SK-N-SH (cell line): ENCODE results near the gene TASP1. TPM values are rescaled to one million over a fixed set of nuclear protein-coding genes. Genes with fewer than 3 reads are reported as not detected.

Experiments used
- CTCF ChIA-PET: fragments of 300-600, 350-600 bp; formaldehyde crosslinking; extraction: SDS; loops from one replicate; lab custom pipeline; 2021; lab: Yijun Ruan, JAX
- POLR2A ChIA-PET: fragments of 350-600 bp; sonication (Branson Sonifier 250); formaldehyde crosslinking; extraction: SDS; loops from one replicate; lab custom pipeline; 2020; ENCODE audit warnings: antibody characterized with exemption, inconsistent platforms; lab: Yijun Ruan, JAX
- DNase-seq: peaks from one replicate; pipeline ENCODE4 v3.0.0; 2012
- H2AFZ ChIP-seq: fragments of 200-600 bp; sonication (generic); 2 replicates; pipeline ENCODE4 v1.8.1; 2016; ENCODE audit warnings: antibody characterized with exemption, mild to moderate bottlenecking, low read depth
- H3F3A ChIP-seq: fragments of 200-600 bp; sonication (generic); replicated peaks from 2 replicates; pipeline ENCODE3; 2016; ENCODE audit warnings: antibody characterized with exemption, mild to moderate bottlenecking; ENCODE audit not compliant: insufficient read depth
- H3K27ac ChIP-seq, 2 experiments: fragments of 200-500 bp in 1 of 2; fragments of 200-600 bp in 1 of 2; sonication (Bioruptor generic) in 1 of 2; sonication (generic), shearing (Covaris generic) in 1 of 2; 2 replicates each; pipeline versions ENCODE4 v1.5.1 to v1.6.1; 2014 to 2016; ENCODE audit warnings: low read depth in 2 of 2, inconsistent platforms in 1 of 2, low read length in 1 of 2, mild to moderate bottlenecking in 1 of 2, mixed read lengths in 1 of 2
- H3K27me3 ChIP-seq: fragments of 200-600 bp; sonication (generic), shearing (Covaris generic); 2 replicates; pipeline ENCODE4 v1.6.1; 2016; ENCODE audit warnings: mixed run types; ENCODE audit not compliant: insufficient read depth
- H3K36me3 ChIP-seq, 2 experiments: fragments of 200-500 bp in 1 of 2; fragments of 200-600 bp in 1 of 2; sonication (Bioruptor generic) in 1 of 2; sonication (generic) in 1 of 2; replicated peaks in 1 of 2; 2 replicates each; pipeline versions ENCODE3 to v1.5.1; 2014 to 2016; ENCODE audit warnings: low read length in 1 of 2, mild to moderate bottlenecking in 1 of 2; ENCODE audit not compliant: insufficient read depth in 2 of 2, control insufficient read depth in 1 of 2
- H3K4me1 ChIP-seq, 2 experiments: fragments of 200-500 bp in 1 of 2; fragments of 200-600 bp in 1 of 2; sonication (Bioruptor generic) in 1 of 2; sonication (generic), shearing (Covaris generic) in 1 of 2; 2 replicates each; pipeline versions ENCODE4 v1.5.1 to v1.6.1; 2014 to 2016; ENCODE audit warnings: low read depth in 1 of 2, low read length in 1 of 2, mixed run types in 1 of 2; ENCODE audit not compliant: insufficient read depth in 2 of 2, control insufficient read depth in 1 of 2
- H3K4me2 ChIP-seq: fragments of 200-600 bp; sonication (generic), shearing (Covaris generic); 2 replicates; pipeline ENCODE4 v1.6.1; 2017; ENCODE audit warnings: mixed run types
- H3K4me3 ChIP-seq, 2 experiments: fragments of 200-500 bp in 1 of 2; fragments of 200-600 bp in 1 of 2; sonication (Bioruptor generic) in 1 of 2; sonication (generic), shearing (Covaris generic) in 1 of 2; 2 replicates each; pipeline versions ENCODE4 v1.5.1 to v1.8.1; 2014 to 2016; ENCODE audit warnings: low read depth in 2 of 2, inconsistent platforms in 1 of 2, low read length in 1 of 2, mild to moderate bottlenecking in 1 of 2, mixed read lengths in 1 of 2, moderate library complexity in 1 of 2
- H3K79me2 ChIP-seq: fragments of 200-600 bp; sonication (generic); 2 replicates; pipeline ENCODE4 v1.8.1; 2017; ENCODE audit warnings: mild to moderate bottlenecking; ENCODE audit not compliant: insufficient read depth
- H3K9ac ChIP-seq: fragments of 200-600 bp; sonication (generic); 2 replicates; pipeline ENCODE4 v1.6.1; 2017; ENCODE audit warnings: mixed run types
- H3K9me2 ChIP-seq: fragments of 200-600 bp; sonication (generic); 2 replicates; pipeline ENCODE4 v1.6.1; 2017; ENCODE audit warnings: mixed run types
- H3K9me3 ChIP-seq: fragments of 200-600 bp; sonication (generic); 2 replicates; pipeline ENCODE4 v1.6.1; 2017; ENCODE audit warnings: mixed run types, mild to moderate bottlenecking, moderate library complexity
- H4K20me1 ChIP-seq: fragments of 200-600 bp; sonication (generic); 2 replicates; pipeline ENCODE4 v1.6.1; 2017; ENCODE audit warnings: mild to moderate bottlenecking, mixed run types; ENCODE audit not compliant: insufficient read depth
- EP300 ChIP-seq, 2 experiments: IDR thresholded peaks; 2 replicates each; pipeline versions ENCODE4 v1.4.0 to v1.6.1; 2012; ENCODE audit warnings: borderline replicate concordance in 1 of 2, low read depth in 1 of 2, low read length in 1 of 2
- FOXJ3 ChIP-seq: sonication (generic); formaldehyde crosslinking; IDR thresholded peaks from 2 replicates; pipeline ENCODE4 v1.5.1; 2020; ENCODE audit warnings: mild to moderate bottlenecking, missing genetic modification reagents
- FOXM1 ChIP-seq: IDR thresholded peaks from 2 replicates; pipeline ENCODE4 v1.4.0; 2012; ENCODE audit warnings: low read depth, mild to moderate bottlenecking
- MEF2A ChIP-seq: IDR thresholded peaks from 2 replicates; pipeline ENCODE4 v1.4.0; 2012; ENCODE audit warnings: low read depth, borderline replicate concordance
- RCOR1 ChIP-seq: fragments of 150-350 bp; IDR thresholded peaks from 2 replicates; pipeline ENCODE4 v1.6.1; 2017; ENCODE audit warnings: antibody characterized with exemption, low read length
- RFX5 ChIP-seq: IDR thresholded peaks from 2 replicates; pipeline ENCODE4 v1.6.1; 2012; ENCODE audit warnings: mild to moderate bottlenecking, improper control_type of control experiment, low read length
- RXRA ChIP-seq: IDR thresholded peaks from 2 replicates; pipeline ENCODE4 v1.4.0; 2012; ENCODE audit warnings: low read depth, mild to moderate bottlenecking, borderline replicate concordance
- SMC3 ChIP-seq: IDR thresholded peaks from 2 replicates; pipeline ENCODE4 v1.6.1; 2012; ENCODE audit warnings: low read depth, low read length, improper control_type of control experiment
- TAF1 ChIP-seq: IDR thresholded peaks from 2 replicates; pipeline ENCODE4 v1.6.1; 2012; ENCODE audit warnings: low read depth, mild to moderate bottlenecking, low read length, moderate library complexity, borderline replicate concordance
- TEAD4 ChIP-seq: IDR thresholded peaks from 2 replicates; pipeline ENCODE4 v1.4.0; 2012; ENCODE audit warnings: mild to moderate bottlenecking, borderline replicate concordance; ENCODE audit not compliant: insufficient read depth
- YY1 ChIP-seq: IDR thresholded peaks from 2 replicates; pipeline ENCODE4 v1.4.0; 2012; ENCODE audit warnings: low read depth, mild to moderate bottlenecking
- WGBS: methylation state at CpG from one replicate; pipeline ENCODE4 v1.1.6; 2017; ENCODE audit warnings: low lambda C conversion rate; 5-methylcytosine and 5-hydroxymethylcytosine counted together
- polyA plus RNA-seq, 3 experiments: library from polyadenylated mRNA; depleted of rRNA; stranded (reverse); fragments of >200 nt; gene quantifications; 2 replicates each; pipeline ENCODE4 v1.2.3, GENCODE V29; 2012
- TF ChIP-seq, protein P1 (sequence below): IDR thresholded peaks from 2 replicates; pipeline ENCODE4; 2012
- TF ChIP-seq, protein P2 (sequence below): IDR thresholded peaks from 2 replicates; pipeline ENCODE4 v1.6.1; 2012; ENCODE audit warnings: mild to moderate bottlenecking, low read depth, low read length, moderate library complexity
- TF ChIP-seq, protein P3 (sequence below): IDR thresholded peaks from 2 replicates; pipeline ENCODE4 v1.4.0; 2012; ENCODE audit warnings: low read depth, borderline replicate concordance

TASP1 gene
- polyA plus RNA-seq, 1 of the 3 experiments (the other 2 are of a cell fraction), result 5.9 TPM

DNA sequence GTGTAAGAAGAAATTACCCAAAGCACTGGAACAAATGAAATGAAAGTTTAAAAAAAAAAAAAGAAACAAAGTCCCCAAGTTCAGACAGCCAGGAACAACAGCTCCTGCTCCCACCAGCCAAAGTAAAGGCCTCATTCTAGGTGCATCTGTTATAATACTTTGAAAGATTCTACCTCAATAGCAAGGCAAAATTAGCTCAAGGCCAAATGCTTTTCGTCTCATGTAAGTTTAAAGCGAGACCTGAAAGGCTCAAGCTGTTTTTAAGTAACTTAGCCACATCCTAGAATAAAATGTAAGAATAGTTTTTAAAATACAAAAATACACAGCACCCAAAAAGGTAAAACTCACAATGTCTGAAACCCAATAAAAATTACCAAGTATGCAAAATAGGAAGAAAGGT lies 64.7 kb downstream of the TASP1 start:
- Histone ChIP-seq H3K9ac (no peak overlapping the region), H3K9me2 (no peaks in the 10 kb centered on the region), H3K4me2 (no peak overlapping the region), H2AFZ (no peak overlapping the region), H3K4me3 (no peak overlapping the region), H4K20me1 (no peaks in the 10 kb centered on the region), H3K36me3 (peaks cover 7 to 16% of the 10 kb centered on the region in 2 experiments), H3K9me3 (no peaks in the 10 kb centered on the region; the same call in none of the 2 replicates), H3K27ac (no peak overlapping the region), H3K27me3 (no peaks in the 10 kb centered on the region), H3F3A (no peaks in the 10 kb centered on the region), H3K79me2 (no peaks in the 10 kb centered on the region), H3K4me1 (no peaks in the 10 kb centered on the region)
- ChIA-PET CTCF (interaction anchor here (0.5 to 1.5 kb wide), 2 partner anchors 28 to 352 kb away, joined by 3 to 9 read pairs; no protein-coding TSS in a partner anchor), POLR2A (no interaction called here)
- no peak for DNase-seq
- WGBS, result 90% methylated on average over 2 of the region's 2 CpGs
- TF ChIP-seq YY1 (no peak), SMC3 (no peak), EP300 (IDR thresholded peaks at IDR 0.05; ENCODE audit: borderline replicate concordance in 1 of 2, low read depth in 1 of 2, low read length in 1 of 2) (no peak), FOXJ3 (CRISPR knock-in tag) (no peak), MEF2A (no peak), TEAD4 (no peak)
- TF ChIP-seq, protein P1, sequence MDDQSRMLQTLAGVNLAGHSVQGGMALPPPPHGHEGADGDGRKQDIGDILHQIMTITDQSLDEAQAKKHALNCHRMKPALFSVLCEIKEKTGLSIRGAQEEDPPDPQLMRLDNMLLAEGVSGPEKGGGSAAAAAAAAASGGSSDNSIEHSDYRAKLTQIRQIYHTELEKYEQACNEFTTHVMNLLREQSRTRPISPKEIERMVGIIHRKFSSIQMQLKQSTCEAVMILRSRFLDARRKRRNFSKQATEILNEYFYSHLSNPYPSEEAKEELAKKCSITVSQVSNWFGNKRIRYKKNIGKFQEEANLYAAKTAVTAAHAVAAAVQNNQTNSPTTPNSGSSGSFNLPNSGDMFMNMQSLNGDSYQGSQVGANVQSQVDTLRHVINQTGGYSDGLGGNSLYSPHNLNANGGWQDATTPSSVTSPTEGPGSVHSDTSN, result no peak

DNA sequence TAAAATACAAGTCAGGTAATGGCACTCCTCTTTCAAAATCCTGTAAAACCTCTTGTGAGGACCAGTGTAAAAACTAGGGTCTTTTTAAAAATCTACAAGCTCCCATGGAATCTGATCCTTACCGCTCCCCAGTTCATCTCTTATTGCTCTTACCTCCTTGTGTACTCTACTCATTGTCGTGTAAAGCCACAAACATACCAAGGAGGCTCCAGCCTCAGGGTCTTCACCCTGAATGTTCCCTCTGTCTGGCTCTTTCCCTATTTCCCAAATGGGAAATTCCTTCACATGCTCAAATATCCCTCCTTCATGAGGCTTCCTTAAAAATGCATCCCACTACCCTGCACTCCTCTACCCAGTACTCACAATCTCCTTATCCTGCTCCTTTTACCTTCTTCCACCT lies 67.1 kb downstream of the TASP1 start:
- Histone ChIP-seq H3K79me2 (no peaks in the 10 kb centered on the region), H3K27ac (no peak overlapping the region), H3K36me3 (peaks cover 9 to 23% of the 10 kb centered on the region in 2 experiments), H4K20me1 (no peaks in the 10 kb centered on the region), H3K9me2 (no peaks in the 10 kb centered on the region), H3K4me3 (no peak overlapping the region), H3F3A (no peaks in the 10 kb centered on the region), H3K27me3 (no peaks in the 10 kb centered on the region), H2AFZ (no peak overlapping the region), H3K4me2 (no peak overlapping the region), H3K4me1 (no peaks in the 10 kb centered on the region), H3K9me3 (no peaks in the 10 kb centered on the region; the same call in 1 of the 2 replicates), H3K9ac (no peak overlapping the region)
- TF ChIP-seq RFX5 (no peak), RXRA (no peak), YY1 (no peak), FOXM1 (no peak), RCOR1 (no peak), TAF1 (no peak)
- TF ChIP-seq, protein P2, sequence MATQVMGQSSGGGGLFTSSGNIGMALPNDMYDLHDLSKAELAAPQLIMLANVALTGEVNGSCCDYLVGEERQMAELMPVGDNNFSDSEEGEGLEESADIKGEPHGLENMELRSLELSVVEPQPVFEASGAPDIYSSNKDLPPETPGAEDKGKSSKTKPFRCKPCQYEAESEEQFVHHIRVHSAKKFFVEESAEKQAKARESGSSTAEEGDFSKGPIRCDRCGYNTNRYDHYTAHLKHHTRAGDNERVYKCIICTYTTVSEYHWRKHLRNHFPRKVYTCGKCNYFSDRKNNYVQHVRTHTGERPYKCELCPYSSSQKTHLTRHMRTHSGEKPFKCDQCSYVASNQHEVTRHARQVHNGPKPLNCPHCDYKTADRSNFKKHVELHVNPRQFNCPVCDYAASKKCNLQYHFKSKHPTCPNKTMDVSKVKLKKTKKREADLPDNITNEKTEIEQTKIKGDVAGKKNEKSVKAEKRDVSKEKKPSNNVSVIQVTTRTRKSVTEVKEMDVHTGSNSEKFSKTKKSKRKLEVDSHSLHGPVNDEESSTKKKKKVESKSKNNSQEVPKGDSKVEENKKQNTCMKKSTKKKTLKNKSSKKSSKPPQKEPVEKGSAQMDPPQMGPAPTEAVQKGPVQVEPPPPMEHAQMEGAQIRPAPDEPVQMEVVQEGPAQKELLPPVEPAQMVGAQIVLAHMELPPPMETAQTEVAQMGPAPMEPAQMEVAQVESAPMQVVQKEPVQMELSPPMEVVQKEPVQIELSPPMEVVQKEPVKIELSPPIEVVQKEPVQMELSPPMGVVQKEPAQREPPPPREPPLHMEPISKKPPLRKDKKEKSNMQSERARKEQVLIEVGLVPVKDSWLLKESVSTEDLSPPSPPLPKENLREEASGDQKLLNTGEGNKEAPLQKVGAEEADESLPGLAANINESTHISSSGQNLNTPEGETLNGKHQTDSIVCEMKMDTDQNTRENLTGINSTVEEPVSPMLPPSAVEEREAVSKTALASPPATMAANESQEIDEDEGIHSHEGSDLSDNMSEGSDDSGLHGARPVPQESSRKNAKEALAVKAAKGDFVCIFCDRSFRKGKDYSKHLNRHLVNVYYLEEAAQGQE, result no peak
- TF ChIP-seq, protein P1, result no peak
- TF ChIP-seq, protein P3, sequence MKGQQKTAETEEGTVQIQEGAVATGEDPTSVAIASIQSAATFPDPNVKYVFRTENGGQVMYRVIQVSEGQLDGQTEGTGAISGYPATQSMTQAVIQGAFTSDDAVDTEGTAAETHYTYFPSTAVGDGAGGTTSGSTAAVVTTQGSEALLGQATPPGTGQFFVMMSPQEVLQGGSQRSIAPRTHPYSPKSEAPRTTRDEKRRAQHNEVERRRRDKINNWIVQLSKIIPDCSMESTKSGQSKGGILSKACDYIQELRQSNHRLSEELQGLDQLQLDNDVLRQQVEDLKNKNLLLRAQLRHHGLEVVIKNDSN, result no peak
- CTCF ChIA-PET, result interaction anchor here (1.6 kb wide), 1 partner anchor 24 kb away, joined by 5 read pairs; no protein-coding TSS in a partner anchor
- POLR2A ChIA-PET, result no interaction called here
- WGBS, result 97% methylated on average over 2 of the region's 2 CpGs
- no peak for DNase-seq
